ENCODE data around the gene TRIM13. TPM values are rescaled to one million over a fixed set of nuclear protein-coding genes. Genes with fewer than 3 reads are reported as not detected.

The TRIM13 gene
- total and polyA plus RNA-seq, 12 donors = 13.7 to 28.7 (median 21.0) TPM

GRCh38 chr13:50011461-50011860, 14.6 kb downstream of the TRIM13 start:
- no peak overlapping the region for H3K27ac ChIP-seq
- intact Hi-C loops (cut with DNase I) = no loop called here
- no peaks in the 10 kb centered on the region for H3K27me3 ChIP-seq
- H3K36me3 ChIP-seq (replicated peaks in 1 of 2) = peaks cover 0 to 19% of the 10 kb centered on the region in 2 donors
- DNase-seq = no peak
- TF ChIP-seq POLR2A (IDR thresholded peaks at IDR 0.05) (no peak), CTCF (IDR thresholded peaks at IDR 0.05) (no peak)
- H3K9me3 ChIP-seq (replicated peaks in 1 of 3) = no peaks in the 10 kb centered on the region
- 87 to 92% (median 92%) methylated on average over 1 of the region's 1 CpG for WGBS, 4 donors
- peaks cover 8 to 10% of the 10 kb centered on the region in 2 donors for H3K4me1 ChIP-seq (replicated peaks in 1 of 2)
- no peak overlapping the region for H3K4me3 ChIP-seq

- Histone ChIP-seq H3K27me3 (no peaks in the 10 kb centered on the region), H3K36me3 (replicated peaks in 1 of 2) (peaks cover 0 to 19% of the 10 kb centered on the region in 2 donors), H3K27ac (no peak overlapping the region), H3K9me3 (replicated peaks in 1 of 3) (no peaks in the 10 kb centered on the region), H3K4me1 (replicated peaks in 1 of 2) (peaks cover 8 to 17% of the 10 kb centered on the region in 2 donors), H3K4me3 (no peak overlapping the region)
- TF ChIP-seq POLR2A (IDR thresholded peaks at IDR 0.05) (no peak), CTCF (IDR thresholded peaks at IDR 0.05) (no peak)
- WGBS, 4 donors = 90 to 93% (median 91%) methylated on average over 6 of the region's 6 CpGs
- intact Hi-C loops (cut with DNase I) = no loop called here
- no peak for DNase-seq
These were observed 15.7 kb downstream of the TRIM13 start for GRCh38 chr13:50012396-50013169.

- intact Hi-C loops (cut with DNase I) = no loop called here
- Histone ChIP-seq H3K4me3 (no peak overlapping the region), H3K9me3 (replicated peaks in 1 of 3) (no peaks in the 10 kb centered on the region), H3K36me3 (replicated peaks in 1 of 2) (peaks cover 0 to 19% of the 10 kb centered on the region in 2 donors), H3K27me3 (no peaks in the 10 kb centered on the region), H3K4me1 (replicated peaks in 1 of 2) (peaks cover 8 to 27% of the 10 kb centered on the region in 2 donors), H3K27ac (no peak overlapping the region)
- 80 to 100% (median 85%) methylated on average over 1 of the region's 1 CpG for WGBS, 4 donors
- no peak for TF ChIP-seq CTCF (IDR thresholded peaks at IDR 0.05)
- no peak for TF ChIP-seq POLR2A (IDR thresholded peaks at IDR 0.05)
- no peak for DNase-seq
These were observed 17.5 kb downstream of the TRIM13 start for GRCh38 chr13:50014386-50014785.

- WGBS, 4 donors = 59 to 78% (median 76%) methylated on average over 5 of the region's 5 CpGs
- no peak within 1 kb of the TSS for H3K27ac ChIP-seq
- DNase-seq = no peak
- H3K4me1 ChIP-seq (replicated peaks in 1 of 2) = peaks cover 8 to 27% of the 10 kb centered on the region in 2 donors
- H3K27me3 ChIP-seq = no peaks in the 10 kb centered on the region
- intact Hi-C loops (cut with DNase I) = no loop called here
- H3K4me3 ChIP-seq = no peak within 1 kb of the TSS
- no peaks in the 10 kb centered on the region for H3K9me3 ChIP-seq (replicated peaks in 1 of 3)
- peaks cover 0 to 19% of the 10 kb centered on the region in 2 donors for H3K36me3 ChIP-seq (replicated peaks in 1 of 2)
- TF ChIP-seq CTCF (IDR thresholded peaks at IDR 0.05) = no peak
- TF ChIP-seq POLR2A (IDR thresholded peaks at IDR 0.05) = no peak
These were observed 18.4 kb downstream of the TRIM13 start, which contains the start of gene KCNRG for GRCh38 chr13:50015258-50015657. Gene KCNRG, plus strand, starts transcription at chr13:50015444. Its CDS starts 50 bp downstream, at chr13:50015494.

Measured in adrenal gland (tissue), 12 donors.